ENCODE measurements around the gene ZNF484. TPM values are rescaled to one million over a fixed set of nuclear protein-coding genes. Genes with fewer than 3 reads are reported as not detected.
"Not testable (repeated sequence)": the region's sequence is repeated elsewhere in the genome, so short reads cannot be mapped to it uniquely, and the experiment has no call there.

Gene ZNF484
- total and polyA plus RNA-seq, 3 donors from 2014 or later: 2.5 to 10.5 (median 10.4) TPM

GRCh38 chr9:92897323-92897722 lies 19.5 kb upstream of the ZNF484 start:
- H3K27ac ChIP-seq: no peak overlapping the region
- H3K27me3 ChIP-seq: no peaks in the 10 kb centered on the region
- no peaks in the 10 kb centered on the region for H3K4me1 ChIP-seq
- no peak overlapping the region for H3K4me3 ChIP-seq
- no peaks in the 10 kb centered on the region for H3K36me3 ChIP-seq (ENCODE audit: low read depth, missing control alignments)
- intact Hi-C loops (cut with DNase I; ENCODE audit: low total_unique reads): no loop called here
- DNase-seq: no peak
- TF ChIP-seq, protein P1, sequence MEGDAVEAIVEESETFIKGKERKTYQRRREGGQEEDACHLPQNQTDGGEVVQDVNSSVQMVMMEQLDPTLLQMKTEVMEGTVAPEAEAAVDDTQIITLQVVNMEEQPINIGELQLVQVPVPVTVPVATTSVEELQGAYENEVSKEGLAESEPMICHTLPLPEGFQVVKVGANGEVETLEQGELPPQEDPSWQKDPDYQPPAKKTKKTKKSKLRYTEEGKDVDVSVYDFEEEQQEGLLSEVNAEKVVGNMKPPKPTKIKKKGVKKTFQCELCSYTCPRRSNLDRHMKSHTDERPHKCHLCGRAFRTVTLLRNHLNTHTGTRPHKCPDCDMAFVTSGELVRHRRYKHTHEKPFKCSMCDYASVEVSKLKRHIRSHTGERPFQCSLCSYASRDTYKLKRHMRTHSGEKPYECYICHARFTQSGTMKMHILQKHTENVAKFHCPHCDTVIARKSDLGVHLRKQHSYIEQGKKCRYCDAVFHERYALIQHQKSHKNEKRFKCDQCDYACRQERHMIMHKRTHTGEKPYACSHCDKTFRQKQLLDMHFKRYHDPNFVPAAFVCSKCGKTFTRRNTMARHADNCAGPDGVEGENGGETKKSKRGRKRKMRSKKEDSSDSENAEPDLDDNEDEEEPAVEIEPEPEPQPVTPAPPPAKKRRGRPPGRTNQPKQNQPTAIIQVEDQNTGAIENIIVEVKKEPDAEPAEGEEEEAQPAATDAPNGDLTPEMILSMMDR (IDR thresholded peaks at IDR 0.05): no peak
- no peak for TF ChIP-seq POLR2A (IDR thresholded peaks at IDR 0.05)
- 87 to 91% methylated on average over 1 to 3 of the region's 3 CpGs for WGBS, 2 donors
- no peaks in the 10 kb centered on the region for H3K9me3 ChIP-seq

DNA sequence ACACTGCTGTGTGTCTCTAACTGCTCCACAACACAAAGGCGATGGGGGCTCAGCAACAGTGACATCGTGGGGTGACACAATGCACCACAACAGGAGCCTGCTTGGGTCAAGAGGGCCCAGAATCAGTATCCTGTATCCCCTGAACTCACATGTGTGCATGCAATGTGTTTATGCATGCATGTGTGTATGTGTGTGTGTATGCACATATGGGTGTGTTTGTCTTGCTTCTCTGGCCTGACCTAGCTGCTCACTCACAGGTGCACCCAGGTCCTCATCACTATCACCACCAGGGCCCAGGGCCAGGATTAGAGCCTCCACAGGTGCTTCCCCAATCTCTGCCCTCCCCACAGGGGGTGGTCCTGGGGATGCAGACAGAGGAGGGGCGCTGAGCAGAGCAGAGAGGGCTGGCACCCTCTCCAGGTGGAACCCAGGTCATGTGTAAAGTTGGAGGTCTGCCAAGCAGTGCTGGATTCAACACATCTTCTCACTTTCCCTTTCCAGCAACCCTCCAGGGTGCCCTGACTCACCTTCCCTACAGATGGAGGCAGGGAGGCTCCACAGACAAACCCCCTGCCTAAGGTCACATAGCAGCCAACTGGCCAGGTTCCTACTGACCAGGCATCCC lies 18.1 kb upstream of the ZNF484 start:
- H3K9me3 ChIP-seq: no peaks in the 10 kb centered on the region
- no peaks in the 10 kb centered on the region for H3K4me1 ChIP-seq
- TF ChIP-seq, protein P1 (IDR thresholded peaks at IDR 0.05): no peak
- H3K27ac ChIP-seq: no peak overlapping the region
- H3K4me3 ChIP-seq: no peak overlapping the region
- H3K27me3 ChIP-seq: no peaks in the 10 kb centered on the region
- intact Hi-C loops (cut with DNase I; ENCODE audit: low total_unique reads): no loop called here
- DNase-seq: no peak
- 90 to 93% methylated on average over 2 to 3 of the region's 3 CpGs for WGBS, 2 donors
- H3K36me3 ChIP-seq (ENCODE audit: low read depth, missing control alignments): no peaks in the 10 kb centered on the region

- no peak overlapping the region for H3K27ac ChIP-seq
- TF ChIP-seq, protein P1 (IDR thresholded peaks at IDR 0.05): no peak
- no peak for TF ChIP-seq POLR2A (IDR thresholded peaks at IDR 0.05)
- no peak overlapping the region for H3K4me3 ChIP-seq
- no peak for DNase-seq
- intact Hi-C loops (cut with DNase I; ENCODE audit: low total_unique reads): no loop called here
- H3K36me3 ChIP-seq (ENCODE audit: low read depth, missing control alignments): no peaks in the 10 kb centered on the region
- no peaks in the 10 kb centered on the region for H3K27me3 ChIP-seq
- 79 to 96% methylated on average over 3 to 6 of the region's 6 CpGs for WGBS, 2 donors
- H3K9me3 ChIP-seq: no peaks in the 10 kb centered on the region
- H3K4me1 ChIP-seq: no peaks in the 10 kb centered on the region
These were observed 17.0 kb upstream of the ZNF484 start for GRCh38 chr9:92894711-92895362.

DNA sequence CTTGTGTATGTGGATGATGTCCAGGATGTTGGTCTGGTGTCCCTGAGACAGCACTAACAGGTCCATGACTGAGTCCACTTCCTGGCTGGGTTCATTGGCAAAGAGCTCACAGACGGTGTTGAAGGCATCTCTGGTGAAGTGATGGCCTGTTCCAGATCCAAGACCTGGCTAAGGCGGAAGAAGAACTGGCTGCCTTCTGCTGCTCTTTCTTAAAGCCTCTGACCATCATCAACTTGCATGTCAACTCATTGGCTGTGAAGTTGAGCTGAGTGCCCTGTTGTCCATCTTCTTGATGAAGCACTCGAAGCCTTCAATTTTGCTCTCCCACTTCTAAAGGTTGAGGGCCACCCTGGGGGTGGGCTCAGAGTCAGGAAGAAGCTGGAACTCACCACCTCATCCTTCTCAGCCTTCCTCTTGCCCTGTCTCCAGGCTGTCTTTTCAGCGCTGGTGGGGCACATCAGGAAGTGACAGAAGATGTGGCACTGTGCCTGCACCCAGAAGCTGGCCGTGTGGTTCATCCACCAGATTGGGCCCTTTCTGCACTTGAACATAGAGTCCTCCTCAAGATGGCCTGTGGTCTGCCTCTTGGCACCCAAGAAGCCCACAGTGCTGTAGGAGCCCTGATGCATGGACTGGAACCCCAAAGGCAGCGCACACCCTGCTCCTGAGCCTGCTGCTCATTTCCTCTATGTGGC lies 16.2 kb upstream of the ZNF484 start:
- intact Hi-C loops (cut with DNase I; ENCODE audit: low total_unique reads); H3K9me3 ChIP-seq; H3K4me3 ChIP-seq; H3K4me1 ChIP-seq; DNase-seq; H3K27ac ChIP-seq; H3K27me3 ChIP-seq; H3K36me3 ChIP-seq (ENCODE audit: low read depth, missing control alignments): not testable (repeated sequence)
- 84 to 95% methylated on average over 5 to 6 of the region's 6 CpGs for WGBS, 2 donors

GRCh38 chr9:92892276-92892675 lies 14.4 kb upstream of the ZNF484 start:
- H3K4me1 ChIP-seq; H3K36me3 ChIP-seq (ENCODE audit: low read depth, missing control alignments); intact Hi-C loops (cut with DNase I; ENCODE audit: low total_unique reads); H3K27me3 ChIP-seq; DNase-seq; H3K4me3 ChIP-seq; H3K9me3 ChIP-seq; H3K27ac ChIP-seq: not testable (repeated sequence)
- WGBS, 2 donors: 70 to 73% methylated on average over 4 of the region's 4 CpGs
